Neural cell (in vitro differentiated cells): ENCODE measurements around the gene LAMA5. TPM values are rescaled to one million over a fixed set of nuclear protein-coding genes. Genes with fewer than 3 reads are reported as not detected.

ENCODE experiments used
- H2AFZ ChIP-seq: fragments of 200-600, 300-800 bp; sonication (generic), shearing (Covaris generic); 2 replicates; pipeline ENCODE4 v1.6.0; 2014; ENCODE audit warnings: low read depth, mild to moderate bottlenecking, antibody characterized with exemption, low read length, moderate library complexity
- H3F3A ChIP-seq: fragments of 200-600 bp; shearing (Covaris generic); 2 replicates; pipeline ENCODE4 v1.6.1; 2016; ENCODE audit warnings: mild to moderate bottlenecking, moderate library complexity, mixed read lengths, antibody characterized with exemption, low read length; ENCODE audit not compliant: insufficient read depth, poor library complexity, severe bottlenecking
- H3K27ac ChIP-seq: fragments of 200-600, 300-800 bp; sonication (generic), shearing (Covaris generic); 2 replicates; pipeline ENCODE4 v1.5.1; 2014; ENCODE audit warnings: mild to moderate bottlenecking, low read length, moderate library complexity
- H3K27me3 ChIP-seq: fragments of 300-800, 200-600 bp; sonication (generic), shearing (Covaris generic); 2 replicates; pipeline ENCODE4 v1.6.0; 2014; ENCODE audit warnings: mild to moderate bottlenecking, low read depth, low read length, moderate library complexity; ENCODE audit not compliant: insufficient read depth
- H3K36me3 ChIP-seq: fragments of 300-800, 200-600 bp; sonication (generic), shearing (Covaris generic); 2 replicates; pipeline ENCODE4 v1.5.1; 2014; ENCODE audit warnings: mild to moderate bottlenecking, antibody characterized with exemption, low read length, moderate library complexity; ENCODE audit not compliant: insufficient read depth
- H3K4me2 ChIP-seq: fragments of 300-800, 200-600 bp; sonication (generic), shearing (Covaris generic); 2 replicates; pipeline ENCODE4 v1.6.0; 2014; ENCODE audit warnings: mild to moderate bottlenecking, low read length
- H3K4me3 ChIP-seq: fragments of 300-800, 200-600 bp; sonication (generic), shearing (Covaris generic); 2 replicates; pipeline ENCODE4 v1.5.1; 2014; ENCODE audit warnings: mild to moderate bottlenecking, low read length, moderate library complexity
- H3K79me2 ChIP-seq: fragments of 200-600 bp; shearing (Covaris generic); replicated peaks from 2 replicates; pipeline ENCODE4 v1.6.0; 2014; ENCODE audit warnings: mild to moderate bottlenecking, low read length, moderate library complexity; ENCODE audit not compliant: insufficient read depth
- H3K9ac ChIP-seq: fragments of 300-800, 200-600 bp; sonication (generic), shearing (Covaris generic); 2 replicates; pipeline ENCODE4 v1.6.1; 2016; ENCODE audit warnings: mild to moderate bottlenecking, low read length, mixed read lengths
- H3K9me2 ChIP-seq: fragments of 200-600 bp; shearing (Covaris generic); 2 replicates; pipeline ENCODE4 v1.6.1; 2016; ENCODE audit warnings: mild to moderate bottlenecking, low read length, mixed read lengths; ENCODE audit not compliant: insufficient read depth
- H3K9me3 ChIP-seq: fragments of 200-600, 300-800 bp; sonication (generic), shearing (Covaris generic); 2 replicates; pipeline ENCODE4 v1.6.1; 2016; ENCODE audit warnings: mild to moderate bottlenecking, mixed run types, low read length, moderate library complexity, mixed read lengths
- H4K20me1 ChIP-seq: fragments of 200-600 bp; shearing (Covaris generic); 2 replicates; pipeline ENCODE4 v1.6.1; 2016; ENCODE audit warnings: mild to moderate bottlenecking, mixed run types; ENCODE audit not compliant: insufficient read depth
- CTCF ChIP-seq: fragments of 450-650 bp; IDR thresholded peaks from 2 replicates; pipeline ENCODE4 v1.5.1; 2014; ENCODE audit warnings: antibody characterized with exemption, mild to moderate bottlenecking, moderate library complexity; ENCODE audit not compliant: poor library complexity, severe bottlenecking
- EP300 ChIP-seq: fragments of 450-650 bp; conservative IDR thresholded peaks from 2 replicates; pipeline ENCODE4 v1.6.1; 2014; ENCODE audit warnings: antibody characterized with exemption, mild to moderate bottlenecking, moderate library complexity; ENCODE audit not compliant: poor library complexity, severe bottlenecking
- EZH2 ChIP-seq: fragments of 200-600, 300-800 bp; shearing (Covaris generic), sonication (generic); IDR thresholded peaks from 2 replicates; pipeline ENCODE4 v1.6.1; 2014; ENCODE audit warnings: antibody characterized with exemption, low read length, borderline replicate concordance, mild to moderate bottlenecking; ENCODE audit not compliant: insufficient read depth, poor library complexity, severe bottlenecking
- MXI1 ChIP-seq: fragments of 450-650 bp; conservative IDR thresholded peaks from 2 replicates; pipeline ENCODE4 v1.6.1; 2014; ENCODE audit warnings: antibody characterized with exemption, mild to moderate bottlenecking; ENCODE audit not compliant: poor library complexity, severe bottlenecking
- POLR2AphosphoS5 ChIP-seq: IDR thresholded peaks from 2 replicates; pipeline ENCODE4 v1.6.1; 2012
- RAD21 ChIP-seq: fragments of 450-650 bp; conservative IDR thresholded peaks from 2 replicates; pipeline ENCODE4 v1.6.1; 2014; ENCODE audit warnings: antibody characterized with exemption, mild to moderate bottlenecking, moderate library complexity
- REST ChIP-seq: IDR thresholded peaks from 2 replicates; pipeline ENCODE4 v1.6.1; 2012; ENCODE audit warnings: borderline replicate concordance
- SMC3 ChIP-seq: fragments of 450-650 bp; conservative IDR thresholded peaks from 2 replicates; pipeline ENCODE4 v1.6.1; 2014; ENCODE audit warnings: antibody characterized with exemption, mild to moderate bottlenecking, moderate library complexity; ENCODE audit not compliant: poor library complexity
- TAF1 ChIP-seq: IDR thresholded peaks from 2 replicates; pipeline ENCODE4 v1.6.1; 2012; ENCODE audit warnings: low read depth
- polyA plus RNA-seq: library from polyadenylated mRNA; depleted of rRNA; stranded (reverse); fragments of >200 nt; gene quantifications from 2 replicates; pipeline ENCODE4 v1.2.3, GENCODE V29; 2014

The LAMA5 gene
- polyA plus RNA-seq, 1 donor from 2014 or later: 27.2 TPM

- Histone ChIP-seq H4K20me1 (no peaks in the 10 kb centered on the region), H3F3A (no peaks in the 10 kb centered on the region), H3K9ac (no peak overlapping the region), H3K36me3 (no peaks in the 10 kb centered on the region), H3K79me2 (no peaks in the 10 kb centered on the region), H3K9me3 (no peaks in the 10 kb centered on the region), H2AFZ (no peak overlapping the region), H3K27me3 (no peaks in the 10 kb centered on the region), H3K4me3 (no peak overlapping the region), H3K27ac (no peak overlapping the region), H3K4me2 (no peak overlapping the region), H3K9me2 (no peaks in the 10 kb centered on the region)
- no peak for TF ChIP-seq EZH2
- no peak for TF ChIP-seq EP300
- no peak for TF ChIP-seq SMC3
- TF ChIP-seq RAD21: no peak
- TF ChIP-seq MXI1: no peak
- no peak for TF ChIP-seq REST
Observed at GRCh38 chr20:62313460-62314338, 53.4 kb downstream of the LAMA5 start.

- Histone ChIP-seq H3K9me2 (no peaks in the 10 kb centered on the region), H3K27me3 (no peaks in the 10 kb centered on the region), H3K9me3 (no peaks in the 10 kb centered on the region), H4K20me1 (no peaks in the 10 kb centered on the region), H3F3A (no peaks in the 10 kb centered on the region), H2AFZ (no peak overlapping the region), H3K4me2 (no peak overlapping the region), H3K36me3 (no peaks in the 10 kb centered on the region), H3K9ac (no peak overlapping the region), H3K79me2 (no peaks in the 10 kb centered on the region), H3K4me3 (no peak overlapping the region), H3K27ac (no peak overlapping the region)
- TF ChIP-seq CTCF (no peak), RAD21 (no peak), EZH2 (no peak)
Observed at GRCh38 chr20:62313021-62313420, 54.1 kb downstream of the LAMA5 start.

GRCh38 chr20:62312662-62312977 lies 54.5 kb downstream of the LAMA5 start:
- Histone ChIP-seq H3F3A (no peaks in the 10 kb centered on the region), H2AFZ (no peak overlapping the region), H3K27ac (no peak overlapping the region), H3K4me2 (no peak overlapping the region), H3K9me2 (no peaks in the 10 kb centered on the region), H4K20me1 (no peaks in the 10 kb centered on the region), H3K9ac (no peak overlapping the region), H3K4me3 (no peak overlapping the region), H3K27me3 (no peaks in the 10 kb centered on the region), H3K79me2 (no peaks in the 10 kb centered on the region), H3K9me3 (no peaks in the 10 kb centered on the region), H3K36me3 (no peaks in the 10 kb centered on the region)
- no peak for TF ChIP-seq SMC3
- TF ChIP-seq EP300: no peak
- no peak for TF ChIP-seq EZH2
- no peak for TF ChIP-seq MXI1
- no peak for TF ChIP-seq REST
- TF ChIP-seq RAD21: no peak
- TF ChIP-seq CTCF: no peak
- no peak for TF ChIP-seq POLR2AphosphoS5
- no peak for TF ChIP-seq TAF1
